Measurements from ENCODE around the gene ADISSP.

DNA sequence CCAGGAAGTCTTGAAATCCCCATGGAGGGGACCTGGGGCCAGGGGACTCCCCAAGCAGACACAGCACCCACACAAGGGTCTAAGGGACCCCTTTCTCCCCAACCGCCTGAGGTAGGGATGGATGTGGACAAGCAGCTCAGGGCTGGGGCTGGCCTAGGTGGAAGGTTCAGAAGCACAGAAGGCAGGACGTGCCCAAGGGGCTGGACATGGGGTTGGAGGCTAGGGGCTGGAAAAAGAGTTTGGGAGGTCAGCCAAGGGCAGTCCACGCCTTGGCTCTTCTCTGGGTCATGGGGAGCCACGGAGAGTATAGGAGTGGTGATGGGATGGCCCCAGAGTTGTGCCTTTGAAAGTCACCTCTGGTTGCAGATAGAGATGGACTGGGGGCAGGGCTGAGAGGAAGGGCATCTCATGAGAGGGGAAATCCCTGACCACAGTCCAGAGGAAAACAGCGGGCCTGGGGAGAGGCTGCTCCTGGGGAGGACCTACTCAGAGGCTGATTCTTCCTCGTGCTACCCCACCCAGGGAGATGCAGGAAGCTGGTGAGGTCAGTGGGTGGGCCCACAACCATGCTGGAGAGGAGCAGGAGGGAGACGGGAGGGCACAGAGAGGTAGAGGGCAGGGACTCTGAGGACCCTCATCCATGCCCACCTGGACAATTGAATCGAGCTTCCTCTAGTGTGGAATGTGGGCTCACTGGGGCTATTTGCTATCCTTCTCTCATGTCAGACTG lies 37.6 kb downstream of the ADISSP start:
- TF ChIP-seq, protein P1, sequence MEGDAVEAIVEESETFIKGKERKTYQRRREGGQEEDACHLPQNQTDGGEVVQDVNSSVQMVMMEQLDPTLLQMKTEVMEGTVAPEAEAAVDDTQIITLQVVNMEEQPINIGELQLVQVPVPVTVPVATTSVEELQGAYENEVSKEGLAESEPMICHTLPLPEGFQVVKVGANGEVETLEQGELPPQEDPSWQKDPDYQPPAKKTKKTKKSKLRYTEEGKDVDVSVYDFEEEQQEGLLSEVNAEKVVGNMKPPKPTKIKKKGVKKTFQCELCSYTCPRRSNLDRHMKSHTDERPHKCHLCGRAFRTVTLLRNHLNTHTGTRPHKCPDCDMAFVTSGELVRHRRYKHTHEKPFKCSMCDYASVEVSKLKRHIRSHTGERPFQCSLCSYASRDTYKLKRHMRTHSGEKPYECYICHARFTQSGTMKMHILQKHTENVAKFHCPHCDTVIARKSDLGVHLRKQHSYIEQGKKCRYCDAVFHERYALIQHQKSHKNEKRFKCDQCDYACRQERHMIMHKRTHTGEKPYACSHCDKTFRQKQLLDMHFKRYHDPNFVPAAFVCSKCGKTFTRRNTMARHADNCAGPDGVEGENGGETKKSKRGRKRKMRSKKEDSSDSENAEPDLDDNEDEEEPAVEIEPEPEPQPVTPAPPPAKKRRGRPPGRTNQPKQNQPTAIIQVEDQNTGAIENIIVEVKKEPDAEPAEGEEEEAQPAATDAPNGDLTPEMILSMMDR (IDR thresholded peaks at IDR 0.05; ENCODE audit: low read depth, low read length, poor library complexity, severe bottlenecking), result no peak
- no peak for TF ChIP-seq EZH2phosphoT487 (IDR thresholded peaks at IDR 0.05; ENCODE audit: borderline replicate concordance, low read length)

Measured in DOHH2 (cell line).